OCI-LY3 (cell line): Measurements from ENCODE around the gene PYGB.

Experiments used
- H2AFZ ChIP-seq: fragments of 200-600, 300-600 bp; shearing (Covaris generic); 2 replicates; pipeline ENCODE4 v1.6.0; 2014; ENCODE audit warnings: antibody characterized with exemption, low read depth, low read length
- H3K27ac ChIP-seq: fragments of 200-600, 300-600 bp; sonication (generic); 2 replicates; pipeline ENCODE4 v1.5.1; 2014; ENCODE audit warnings: mild to moderate bottlenecking, low read length, moderate library complexity, mixed read lengths
- H3K27me3 ChIP-seq: fragments of 200-600, 300-600 bp; sonication (generic); 2 replicates; pipeline ENCODE4 v1.6.1; 2014; ENCODE audit warnings: low read depth, low read length, mixed read lengths
- H3K36me3 ChIP-seq: fragments of 200-600, 300-600 bp; sonication (generic); replicated peaks from 2 replicates; pipeline ENCODE3; 2014; ENCODE audit warnings: low read depth, low read length, mixed read lengths
- H3K4me1 ChIP-seq: fragments of 300-600, 200-600 bp; sonication (generic); 2 replicates; pipeline ENCODE4 v1.6.1; 2014; ENCODE audit warnings: low read length, mixed read lengths
- H3K4me2 ChIP-seq: fragments of 200-600, 300-600 bp; sonication (generic); 2 replicates; pipeline ENCODE4 v1.6.1; 2014; ENCODE audit warnings: low read length, mixed read lengths
- H3K4me3 ChIP-seq: fragments of 300-600, 200-600 bp; sonication (generic); 2 replicates; pipeline ENCODE4 v1.5.1; 2014; ENCODE audit warnings: antibody characterized with exemption, mild to moderate bottlenecking, low read length, moderate library complexity
- H3K79me2 ChIP-seq: fragments of 300-600, 200-600 bp; shearing (Covaris generic); 2 replicates; pipeline ENCODE4 v1.6.1; 2014; ENCODE audit warnings: mild to moderate bottlenecking, low read length, mixed read lengths
- H3K9ac ChIP-seq: fragments of 300-600, 200-600 bp; shearing (Covaris generic); 2 replicates; pipeline ENCODE4 v1.6.0; 2014; ENCODE audit warnings: mild to moderate bottlenecking, low read length, moderate library complexity
- H3K9me3 ChIP-seq: fragments of 200-600, 300-600 bp; shearing (Covaris generic); 2 replicates; pipeline ENCODE4 v1.6.1; 2014; ENCODE audit warnings: low read length, mixed read lengths; ENCODE audit not compliant: insufficient read depth
- H4K20me1 ChIP-seq: fragments of 200-600, 300-600 bp; sonication (generic); 2 replicates; pipeline ENCODE4 v1.6.1; 2016; ENCODE audit warnings: low read length, mixed read lengths; ENCODE audit not compliant: insufficient read depth
- CTCF ChIP-seq: fragments of 200-600, 300-600 bp; sonication (generic); IDR thresholded peaks from 2 replicates; pipeline ENCODE4 v1.5.1; 2014; ENCODE audit warnings: antibody characterized with exemption, low read length, low read depth
- EZH2phosphoT487 ChIP-seq: fragments of 200-600 bp; shearing (Covaris generic); IDR thresholded peaks from 2 replicates; pipeline ENCODE4 v1.6.1; 2018; ENCODE audit warnings: antibody characterized with exemption, mixed run types, low read depth

PYGB gene

GRCh38 chr20:25341716-25342680 is 94.1 kb downstream of the PYGB start:
- Histone ChIP-seq H3K27me3 (no peaks in the 10 kb centered on the region), H3K9ac (no peak overlapping the region), H3K79me2 (peaks cover 34% of the 10 kb centered on the region), H4K20me1 (peaks cover 15% of the 10 kb centered on the region), H2AFZ (no peak overlapping the region), H3K36me3 (peaks cover 2% of the 10 kb centered on the region), H3K4me2 (no peak overlapping the region), H3K9me3 (no peaks in the 10 kb centered on the region), H3K27ac (no peak overlapping the region), H3K4me1 (peaks cover 8% of the 10 kb centered on the region; the same call in 1 of the 2 replicates), H3K4me3 (no peak overlapping the region)
- TF ChIP-seq EZH2phosphoT487 (no peak), CTCF (no peak)

- peaks cover 15% of the 10 kb centered on the region for H4K20me1 ChIP-seq
- H3K79me2 ChIP-seq, result peaks cover 33% of the 10 kb centered on the region
- no peak for TF ChIP-seq EZH2phosphoT487
- TF ChIP-seq CTCF, result no peak
- H3K4me1 ChIP-seq, result peaks cover 8% of the 10 kb centered on the region; the same call in 1 of the 2 replicates
- no peak overlapping the region for H3K4me3 ChIP-seq
- no peaks in the 10 kb centered on the region for H3K27me3 ChIP-seq
- no peak overlapping the region for H3K4me2 ChIP-seq
- H3K9ac ChIP-seq, result no peak overlapping the region
- H2AFZ ChIP-seq, result no peak overlapping the region
- peaks cover 2% of the 10 kb centered on the region for H3K36me3 ChIP-seq
- H3K9me3 ChIP-seq, result no peaks in the 10 kb centered on the region
- H3K27ac ChIP-seq, result no peak overlapping the region
Measured at GRCh38 chr20:25344634-25345033, 96.7 kb downstream of the PYGB start.

- Histone ChIP-seq H3K9ac (no peak overlapping the region), H2AFZ (no peak overlapping the region), H3K9me3 (no peaks in the 10 kb centered on the region), H3K27me3 (no peaks in the 10 kb centered on the region), H3K27ac (no peak overlapping the region), H3K4me1 (peaks cover 8% of the 10 kb centered on the region; the same call in 1 of the 2 replicates), H3K36me3 (peaks cover 2% of the 10 kb centered on the region), H4K20me1 (peaks cover 11% of the 10 kb centered on the region), H3K79me2 (peaks cover 26% of the 10 kb centered on the region), H3K4me2 (no peak overlapping the region), H3K4me3 (no peak overlapping the region)
- TF ChIP-seq EZH2phosphoT487 (no peak), CTCF (no peak)
Measured at GRCh38 chr20:25345721-25346120, 97.8 kb downstream of the PYGB start.

GRCh38 chr20:25346349-25346748 is 98.5 kb downstream of the PYGB start:
- H3K79me2 ChIP-seq, result peaks cover 23% of the 10 kb centered on the region
- no peaks in the 10 kb centered on the region for H3K27me3 ChIP-seq
- H3K36me3 ChIP-seq, result peaks cover 2% of the 10 kb centered on the region
- no peak overlapping the region for H3K9ac ChIP-seq
- H2AFZ ChIP-seq, result no peak overlapping the region
- H3K27ac ChIP-seq, result no peak overlapping the region
- peaks cover 8% of the 10 kb centered on the region; the same call in 1 of the 2 replicates for H3K4me1 ChIP-seq
- H4K20me1 ChIP-seq, result peaks cover 6% of the 10 kb centered on the region; the same call in 1 of the 2 replicates
- no peak for TF ChIP-seq CTCF
- no peak for TF ChIP-seq EZH2phosphoT487
- H3K9me3 ChIP-seq, result no peaks in the 10 kb centered on the region
- no peak overlapping the region for H3K4me3 ChIP-seq
- no peak overlapping the region for H3K4me2 ChIP-seq
